Esophagus (tissue), 2 donors: Measurements from ENCODE around the gene HIVEP3. TPM values are rescaled to one million over a fixed set of nuclear protein-coding genes. Genes with fewer than 3 reads are reported as not detected.

Source experiments
- H3K27ac ChIP-seq, 2 donors: one replicate each; pipeline ENCODE4 v1.5.1; 2013; ENCODE audit warnings: low read depth in 2 of 2, mild to moderate bottlenecking in 2 of 2, inconsistent platforms in 1 of 2, low read length in 1 of 2, moderate library complexity in 1 of 2
- H3K27me3 ChIP-seq, 2 donors: one replicate each; pipeline ENCODE4 v1.6.1; 2013; ENCODE audit warnings: low read length in 2 of 2, control low read depth in 1 of 2, mild to moderate bottlenecking in 1 of 2; ENCODE audit not compliant: insufficient read depth in 2 of 2, control insufficient read depth in 1 of 2
- H3K36me3 ChIP-seq, 2 donors: one replicate each; pipeline ENCODE4 v1.6.1; 2013; ENCODE audit warnings: low read length in 1 of 2; ENCODE audit not compliant: control insufficient read depth in 2 of 2, insufficient read depth in 2 of 2
- H3K4me1 ChIP-seq, 2 donors: one replicate each; pipeline ENCODE4 v1.6.1; 2013; ENCODE audit warnings: low read length in 1 of 2; ENCODE audit not compliant: control insufficient read depth in 2 of 2, insufficient read depth in 2 of 2
- H3K4me3 ChIP-seq, 2 donors: one replicate each; pipeline ENCODE4 v1.5.1; 2013; ENCODE audit warnings: low read length in 2 of 2, mild to moderate bottlenecking in 2 of 2, low read depth in 1 of 2, moderate library complexity in 1 of 2
- H3K9me3 ChIP-seq, 2 donors: one replicate each; pipeline ENCODE4 v1.6.1; 2013; ENCODE audit warnings: mild to moderate bottlenecking in 2 of 2, low read depth in 1 of 2, low read length in 1 of 2, moderate library complexity in 1 of 2; ENCODE audit not compliant: control insufficient read depth in 2 of 2, insufficient read depth in 1 of 2
- WGBS, 2 donors: extraction: QIAGEN DNeasy Blood & Tissue Kit; methylation state at CpG; one replicate each; pipeline ENCODE4 v1.1.7; 2013; 5-methylcytosine and 5-hydroxymethylcytosine counted together
- polyA plus RNA-seq, 2 donors: library from polyadenylated mRNA; stranded (reverse); fragments of 200-250 nt; gene quantifications; one replicate each; pipeline ENCODE4 v1.2.3, GENCODE V29; 2013
- donor health status: healthy with polysubstance abuse.
- donor health status: Bipolar disorder and iron deficiency.

HIVEP3 gene
- polyA plus RNA-seq, 2 donors = 2.7 to 10.0 TPM

DNA sequence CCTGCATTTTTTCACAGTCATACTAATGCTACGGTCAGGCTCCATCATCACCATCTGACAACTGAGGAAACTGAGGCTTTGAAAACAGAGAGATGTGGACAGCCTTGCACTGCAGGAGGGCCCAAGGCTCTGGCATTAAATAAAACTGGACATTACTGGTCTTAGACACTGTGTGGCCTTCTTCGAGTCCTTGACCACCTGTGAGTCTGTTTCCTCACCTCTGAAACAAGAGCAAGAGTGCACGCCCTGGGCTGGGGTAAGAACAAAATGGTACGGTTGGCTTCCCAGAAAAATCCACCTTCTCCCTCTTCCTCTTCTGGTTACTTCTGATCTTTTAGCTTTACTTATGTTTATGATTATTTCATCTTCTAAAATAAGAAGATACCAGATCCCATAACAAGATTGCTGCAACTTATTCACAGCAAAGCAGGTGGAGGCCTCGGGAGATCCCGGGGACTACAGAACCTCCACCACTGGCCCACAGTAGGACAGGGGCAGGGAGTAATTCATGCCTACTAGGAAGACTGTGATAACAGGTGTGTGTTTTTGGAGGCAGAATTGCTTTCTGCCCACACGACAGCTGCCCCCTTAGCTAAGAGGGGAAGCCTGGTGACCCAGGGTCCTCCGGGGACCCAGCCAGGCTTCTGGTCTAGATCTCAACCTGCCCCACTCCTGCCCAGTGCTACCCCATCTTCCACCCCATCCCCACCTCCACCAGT is 277.8 kb downstream of the HIVEP3 start:
- H3K36me3 ChIP-seq = no peaks in the 10 kb centered on the region
- no peaks in the 10 kb centered on the region for H3K9me3 ChIP-seq
- H3K4me1 ChIP-seq = no peaks in the 10 kb centered on the region
- no peak overlapping the region for H3K4me3 ChIP-seq
- no peak overlapping the region for H3K27ac ChIP-seq
- WGBS, 2 donors = 95% methylated on average over 8 of the region's 8 CpGs
- H3K27me3 ChIP-seq = no peaks in the 10 kb centered on the region

- Histone ChIP-seq H3K9me3 (no peaks in the 10 kb centered on the region), H3K4me3 (no peak overlapping the region), H3K36me3 (no peaks in the 10 kb centered on the region), H3K27ac (no peak overlapping the region), H3K4me1 (no peaks in the 10 kb centered on the region), H3K27me3 (no peaks in the 10 kb centered on the region)
- 77 to 79% methylated on average over 12 of the region's 12 CpGs for WGBS, 2 donors
These were observed 278.5 kb downstream of the HIVEP3 start for GRCh38 chr1:41640141-41640751.

DNA sequence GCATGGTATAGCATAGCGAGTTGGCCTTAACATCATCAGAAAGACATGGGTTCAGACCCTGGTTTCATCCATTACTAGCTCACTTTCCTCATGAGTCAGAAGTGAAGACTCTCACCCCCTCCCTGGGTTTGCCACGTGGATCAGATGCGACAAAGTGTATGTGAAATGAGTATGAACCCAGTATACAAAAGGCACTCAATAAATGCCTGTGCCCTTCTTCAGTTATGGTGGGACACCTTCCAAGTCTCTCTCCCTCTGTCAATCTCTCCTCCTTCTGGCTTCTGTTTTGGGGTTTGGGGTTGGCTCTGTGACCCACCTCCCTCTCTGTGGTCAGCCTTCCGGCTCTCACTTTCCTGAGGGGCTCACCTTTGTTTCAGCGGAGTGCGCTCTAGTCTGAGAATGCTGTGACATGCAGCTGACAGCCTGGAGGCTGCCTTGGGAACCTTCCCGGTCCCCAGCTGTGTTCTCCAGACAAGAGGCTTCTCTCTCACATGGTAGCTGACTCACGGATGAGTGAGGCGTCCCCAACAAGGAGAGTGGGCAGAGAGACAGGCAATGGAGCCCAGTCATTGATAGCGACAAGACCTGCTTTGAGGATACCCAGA is 279.3 kb downstream of the HIVEP3 start:
- Histone ChIP-seq H3K27me3 (no peaks in the 10 kb centered on the region), H3K27ac (no peak overlapping the region), H3K4me3 (no peak overlapping the region), H3K36me3 (no peaks in the 10 kb centered on the region), H3K9me3 (no peaks in the 10 kb centered on the region), H3K4me1 (no peaks in the 10 kb centered on the region)
- 71 to 75% methylated on average over 10 of the region's 10 CpGs for WGBS, 2 donors

GRCh38 chr1:41638086-41639024 is 280.4 kb downstream of the HIVEP3 start:
- no peak overlapping the region for H3K27ac ChIP-seq
- H3K4me1 ChIP-seq = no peaks in the 10 kb centered on the region
- no peaks in the 10 kb centered on the region for H3K9me3 ChIP-seq
- no peaks in the 10 kb centered on the region for H3K27me3 ChIP-seq
- no peak overlapping the region for H3K4me3 ChIP-seq
- no peaks in the 10 kb centered on the region for H3K36me3 ChIP-seq
- 85 to 87% methylated on average over 4 of the region's 4 CpGs for WGBS, 2 donors

DNA sequence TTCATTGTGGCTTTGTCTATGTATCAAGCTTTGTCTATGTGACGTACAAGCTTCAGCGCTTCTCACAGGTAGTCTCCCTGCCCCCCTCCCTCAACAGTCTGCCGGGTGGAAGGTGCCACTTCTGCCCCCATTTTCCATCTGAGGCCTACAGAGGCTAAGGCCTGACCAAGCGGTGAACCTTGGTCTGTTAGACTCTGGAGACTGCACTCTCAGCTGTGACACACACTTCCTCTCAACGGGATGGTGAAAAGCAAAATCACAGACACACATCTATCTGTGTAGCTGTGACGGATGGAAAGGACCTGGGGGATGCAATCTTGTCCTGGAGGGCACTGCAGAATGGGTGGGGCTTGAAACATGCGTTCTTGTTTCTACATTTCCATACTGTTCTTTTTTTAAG is 281.4 kb downstream of the HIVEP3 start:
- H3K4me1 ChIP-seq = no peaks in the 10 kb centered on the region
- WGBS, 2 donors = 78 to 82% methylated on average over 7 of the region's 7 CpGs

DNA sequence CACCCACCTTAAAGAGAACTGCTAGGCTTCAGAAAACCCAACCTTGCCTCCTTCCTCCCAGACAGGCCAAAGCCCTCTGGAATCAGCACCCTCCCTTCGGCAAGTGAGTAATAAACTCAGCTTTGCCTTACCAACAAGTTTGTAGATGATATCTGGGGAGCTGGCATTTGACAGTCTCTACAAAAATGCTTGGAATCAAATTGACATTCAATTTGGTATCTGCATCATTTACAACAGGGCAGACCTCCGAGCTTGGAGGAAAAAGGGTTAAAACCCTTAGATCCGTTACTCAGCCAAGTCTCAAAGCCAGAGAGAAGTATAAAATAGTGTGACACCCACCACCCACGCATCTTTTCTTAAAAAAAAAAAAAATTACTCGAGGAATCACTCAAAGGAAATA is 285.0 kb downstream of the HIVEP3 start:
- Histone ChIP-seq H3K27ac (no peak overlapping the region), H3K4me3 (no peak overlapping the region), H3K27me3 (no peaks in the 10 kb centered on the region), H3K36me3 (no peaks in the 10 kb centered on the region), H3K4me1 (no peaks in the 10 kb centered on the region), H3K9me3 (no peaks in the 10 kb centered on the region)
- WGBS, 2 donors = 50 to 51% methylated on average over 5 of the region's 5 CpGs

More for the DNA sequence above, 281.4 kb downstream of the HIVEP3 start:
- Histone ChIP-seq H3K4me3 (no peak overlapping the region), H3K27ac (no peak overlapping the region), H3K36me3 (no peaks in the 10 kb centered on the region), H3K27me3 (no peaks in the 10 kb centered on the region), H3K9me3 (no peaks in the 10 kb centered on the region)

DNA sequence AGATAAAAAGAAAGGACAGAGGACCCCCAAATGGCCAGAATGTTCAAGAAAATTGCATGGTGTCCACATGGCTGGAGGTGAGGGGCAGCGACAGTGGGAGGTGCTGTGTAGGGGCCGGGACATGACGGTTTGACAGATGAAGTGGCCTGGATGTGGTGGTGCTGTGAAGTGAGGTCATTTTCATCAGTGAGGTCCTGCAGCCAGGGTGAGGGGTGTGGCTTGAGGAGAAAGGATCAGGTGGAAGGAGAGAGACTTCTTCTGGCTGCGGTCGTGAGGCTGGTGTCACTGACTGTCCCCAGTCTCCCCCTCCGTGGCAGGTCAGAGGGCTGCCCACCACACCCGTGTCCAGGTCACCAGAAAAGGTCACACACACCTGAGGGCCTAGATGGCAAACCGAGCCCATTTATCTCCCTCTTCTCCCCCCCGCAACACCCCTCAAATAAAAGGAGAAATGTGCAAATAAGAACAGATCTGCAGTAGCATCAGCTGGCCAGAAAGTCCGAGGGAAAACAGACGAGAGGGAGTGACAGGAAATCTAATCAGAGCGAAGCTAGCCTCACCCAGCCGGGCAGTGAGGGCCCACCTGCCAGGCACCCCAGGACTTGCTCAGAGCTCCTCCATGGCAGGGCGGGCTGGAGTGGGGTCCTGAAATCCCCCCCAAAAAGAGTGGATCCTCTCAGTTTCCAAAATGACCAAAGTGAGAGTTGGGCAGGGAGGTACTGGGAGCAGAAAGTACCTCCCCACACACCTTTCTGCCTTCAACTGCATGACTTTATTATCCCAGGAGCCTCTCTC is 285.7 kb downstream of the HIVEP3 start:
- Histone ChIP-seq H3K4me3 (no peak overlapping the region), H3K4me1 (peaks cover 0 to 3% of the 10 kb centered on the region in 2 donors), H3K9me3 (no peaks in the 10 kb centered on the region), H3K27ac (no peak overlapping the region), H3K27me3 (no peaks in the 10 kb centered on the region), H3K36me3 (peaks cover 0 to 3% of the 10 kb centered on the region in 2 donors)
- 87 to 91% methylated on average over 14 of the region's 14 CpGs for WGBS, 2 donors

DNA sequence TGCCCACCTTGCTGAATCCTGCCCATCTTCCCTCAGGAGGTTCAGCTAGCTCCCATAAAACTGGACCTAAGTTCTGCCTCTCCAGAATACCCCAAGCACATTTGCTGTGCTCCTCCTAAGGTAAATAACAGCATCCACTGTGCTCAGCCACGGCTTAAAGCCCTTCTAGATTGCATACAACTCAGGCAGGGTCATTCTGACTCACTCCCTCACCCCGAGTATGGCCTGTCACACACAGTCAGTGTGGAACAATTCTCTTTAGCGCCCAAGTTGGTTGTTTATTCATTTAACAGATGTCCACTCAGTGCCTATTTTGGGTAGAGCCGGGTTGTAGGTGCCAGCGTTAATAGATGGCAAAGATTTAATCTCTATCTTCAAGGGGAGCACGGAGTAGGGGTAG is 286.8 kb downstream of the HIVEP3 start:
- H3K4me3 ChIP-seq = no peak overlapping the region
- no peaks in the 10 kb centered on the region for H3K27me3 ChIP-seq
- H3K36me3 ChIP-seq = peaks cover 0 to 4% of the 10 kb centered on the region in 2 donors
- H3K27ac ChIP-seq = no peak overlapping the region
- no peaks in the 10 kb centered on the region for H3K9me3 ChIP-seq
- 75 to 82% methylated on average over 6 of the region's 6 CpGs for WGBS, 2 donors
- H3K4me1 ChIP-seq = peaks cover under 1 to 8% of the 10 kb centered on the region in 2 donors

GRCh38 chr1:41631154-41631553 is 287.6 kb downstream of the HIVEP3 start:
- WGBS, 2 donors = 83 to 88% methylated on average over 9 of the region's 9 CpGs

More at GRCh38 chr1:41631154-41631553, 287.6 kb downstream of the HIVEP3 start:
- Histone ChIP-seq H3K27me3 (no peaks in the 10 kb centered on the region), H3K27ac (no peak overlapping the region), H3K4me3 (no peak overlapping the region), H3K4me1 (peaks cover 2 to 17% of the 10 kb centered on the region in 2 donors), H3K36me3 (peaks cover 0 to 4% of the 10 kb centered on the region in 2 donors), H3K9me3 (no peaks in the 10 kb centered on the region)
